H9 (cell line): ENCODE measurements around the gene ORAI1. TPM values are rescaled to one million over a fixed set of nuclear protein-coding genes. Genes with fewer than 3 reads are reported as not detected.

Experiments used
- DNase-seq: peaks from one replicate; pipeline ENCODE4 v3.0.0-alpha.2; 2017
- H2AFZ ChIP-seq: one replicate; pipeline ENCODE4 v1.6.1; 2013; ENCODE audit warnings: mild to moderate bottlenecking, low read length, control low read depth, moderate library complexity
- H2AK5ac ChIP-seq: 2 replicates; pipeline ENCODE4 v1.6.1; 2013; ENCODE audit warnings: low read length, control low read depth, mixed read lengths; ENCODE audit not compliant: insufficient read length
- H2BK120ac ChIP-seq: one replicate; pipeline ENCODE4 v1.6.1; 2013; ENCODE audit warnings: low read depth, mild to moderate bottlenecking, low read length, control low read depth, inconsistent platforms; ENCODE audit not compliant: poor library complexity, severe bottlenecking
- H2BK12ac ChIP-seq: 2 replicates; pipeline ENCODE4 v1.6.1; 2013; ENCODE audit warnings: low read length, control low read depth, mixed read lengths, low read depth; ENCODE audit not compliant: insufficient read length
- H2BK15ac ChIP-seq: 2 replicates; pipeline ENCODE4 v1.6.1; 2013; ENCODE audit warnings: low read depth, low read length, control low read depth
- H2BK20ac ChIP-seq: one replicate; pipeline ENCODE4 v1.6.1; 2013; ENCODE audit warnings: low read depth, mild to moderate bottlenecking, low read length, control low read depth, inconsistent platforms; ENCODE audit not compliant: poor library complexity, severe bottlenecking
- H2BK5ac ChIP-seq: 2 replicates; pipeline ENCODE4 v1.6.1; 2013; ENCODE audit warnings: low read length, control low read depth, mixed read lengths; ENCODE audit not compliant: insufficient read length
- H3K14ac ChIP-seq: 2 replicates; pipeline ENCODE4 v1.6.1; 2013; ENCODE audit warnings: low read length, control low read depth; ENCODE audit not compliant: insufficient read depth
- H3K18ac ChIP-seq: 2 replicates; pipeline ENCODE4 v1.6.1; 2013; ENCODE audit warnings: low read depth, mild to moderate bottlenecking, mixed read lengths, low read length, control low read depth; ENCODE audit not compliant: insufficient read length
- H3K23ac ChIP-seq: 2 replicates; pipeline ENCODE4 v1.6.1; 2013; ENCODE audit warnings: low read length, control low read depth, mixed read lengths, low read depth; ENCODE audit not compliant: insufficient read length
- H3K23me2 ChIP-seq: 2 replicates; pipeline ENCODE4 v1.6.1; 2013; ENCODE audit warnings: low read depth, mild to moderate bottlenecking, mixed read lengths, low read length, control low read depth; ENCODE audit not compliant: insufficient read length, poor library complexity, severe bottlenecking
- H3K27ac ChIP-seq: 2 replicates; pipeline ENCODE4 v1.5.1; 2013; ENCODE audit warnings: low read length, control low read depth, mixed read lengths, low read depth; ENCODE audit not compliant: insufficient read length
- H3K27me3 ChIP-seq: 2 replicates; pipeline ENCODE4 v1.6.1; 2013; ENCODE audit warnings: low read length, control low read depth, inconsistent platforms; ENCODE audit not compliant: insufficient read depth
- H3K4ac ChIP-seq: 2 replicates; pipeline ENCODE4 v1.6.1; 2013; ENCODE audit warnings: low read depth, mild to moderate bottlenecking, control low read depth, inconsistent platforms, low read length, moderate library complexity
- H3K4me1 ChIP-seq: 2 replicates; pipeline ENCODE4 v1.6.1; 2013; ENCODE audit warnings: low read length, control low read depth, inconsistent platforms; ENCODE audit not compliant: insufficient read depth
- H3K4me2 ChIP-seq: 2 replicates; pipeline ENCODE4 v1.6.1; 2013; ENCODE audit warnings: low read length, control low read depth, mixed read lengths; ENCODE audit not compliant: insufficient read length, insufficient read depth
- H3K56ac ChIP-seq: 2 replicates; pipeline ENCODE4 v1.6.1; 2013; ENCODE audit warnings: low read depth, mild to moderate bottlenecking, mixed read lengths, low read length, control low read depth; ENCODE audit not compliant: insufficient read length
- H3K79me1 ChIP-seq: 2 replicates; pipeline ENCODE4 v1.6.1; 2013; ENCODE audit warnings: low read depth, mild to moderate bottlenecking, moderate library complexity, low read length, control low read depth, inconsistent platforms; ENCODE audit not compliant: insufficient read depth, poor library complexity, severe bottlenecking
- H3K79me2 ChIP-seq: 2 replicates; pipeline ENCODE4 v1.6.1; 2013; ENCODE audit warnings: low read length, control low read depth, inconsistent platforms; ENCODE audit not compliant: insufficient read depth
- H3K9ac ChIP-seq: 2 replicates; pipeline ENCODE4 v1.6.1; 2013; ENCODE audit warnings: low read length, control low read depth, mixed read lengths; ENCODE audit not compliant: insufficient read length; ENCODE audit errors: extremely low read depth
- H3K9me3 ChIP-seq: one replicate; pipeline ENCODE4 v1.6.1; 2013; ENCODE audit warnings: low read depth, low read length, inconsistent platforms; ENCODE audit not compliant: control insufficient read depth
- H3T11ph ChIP-seq: one replicate; pipeline ENCODE4 v1.6.1; 2013; ENCODE audit warnings: mild to moderate bottlenecking, low read length, control low read depth, inconsistent platforms
- H4K20me1 ChIP-seq: one replicate; pipeline ENCODE4 v1.6.1; 2013; ENCODE audit not compliant: control insufficient read depth, insufficient read length, insufficient read depth
- H4K5ac ChIP-seq: 2 replicates; pipeline ENCODE4 v1.6.1; 2013; ENCODE audit warnings: low read depth, mild to moderate bottlenecking, mixed read lengths, low read length, control low read depth; ENCODE audit not compliant: insufficient read length
- H4K8ac ChIP-seq: replicated peaks from 2 replicates; pipeline ENCODE4 v1.6.1; 2013; ENCODE audit warnings: low read length, control low read depth, mixed read lengths, low read depth; ENCODE audit not compliant: insufficient read length
- H4K91ac ChIP-seq: 2 replicates; pipeline ENCODE4 v1.6.1; 2013; ENCODE audit warnings: low read depth, mild to moderate bottlenecking, moderate library complexity, mixed read lengths, low read length, control low read depth; ENCODE audit not compliant: insufficient read length
- H3K27ac Mint-ChIP-seq, 3 experiments: 2 replicates in 2 of 3; 3 replicates in 1 of 3; pipeline ENCODE4 v1.8.0; 2020 to 2021; ENCODE audit warnings: mixed read lengths in 3 of 3, mild to moderate bottlenecking in 1 of 3, moderate library complexity in 1 of 3
- H3K27me3 Mint-ChIP-seq: 2 replicates; pipeline ENCODE4 v1.8.0; 2021; ENCODE audit warnings: low read depth, mild to moderate bottlenecking, moderate library complexity, mixed read lengths
- H3K36me3 Mint-ChIP-seq, 3 experiments: 2 replicates in 2 of 3; 3 replicates in 1 of 3; pipeline ENCODE4 v1.8.0; 2020 to 2021; ENCODE audit warnings: low read depth in 3 of 3, mixed read lengths in 3 of 3; ENCODE audit not compliant: insufficient read depth in 1 of 3
- H3K4me1 Mint-ChIP-seq, 2 experiments: 2 replicates each; pipeline ENCODE4 v1.8.0; 2020; ENCODE audit warnings: mixed read lengths in 2 of 2
- H3K4me3 Mint-ChIP-seq, 2 experiments: 2 replicates in 1 of 2; 3 replicates in 1 of 2; pipeline ENCODE4 v1.8.0; 2020 to 2021; ENCODE audit warnings: mild to moderate bottlenecking in 2 of 2, mixed read lengths in 2 of 2, moderate library complexity in 1 of 2
- H3K9me3 Mint-ChIP-seq, 2 experiments: 2 replicates in 1 of 2; 3 replicates in 1 of 2; pipeline ENCODE4 v1.8.0; 2020; ENCODE audit warnings: mild to moderate bottlenecking in 2 of 2, mixed read lengths in 2 of 2, moderate library complexity in 1 of 2
- WGBS: extraction: QIAGEN DNeasy Blood & Tissue Kit; methylation state at CpG from one replicate; pipeline ENCODE4 v1.1.7; 2013; ENCODE audit warnings: missing lambda C conversion rate, low lambda C conversion rate, mixed read lengths; ENCODE audit not compliant: insufficient read length; ENCODE audit errors: extremely low coverage; 5-methylcytosine and 5-hydroxymethylcytosine counted together
- total RNA-seq: library from RNA; stranded (reverse); gene quantifications from 2 replicates; pipeline ENCODE4 v1.2.1, GENCODE V29; 2021
- TF ChIP-seq, protein P1 (sequence below): fragments of 200-600 bp; sonication (generic); conservative IDR thresholded peaks from 3 replicates; pipeline ENCODE4 v1.8.0; 2021; ENCODE audit warnings: antibody characterized with exemption, mild to moderate bottlenecking

Gene ORAI1
- total RNA-seq, 1 experiment from 2014 or later: 24.7 TPM

DNA sequence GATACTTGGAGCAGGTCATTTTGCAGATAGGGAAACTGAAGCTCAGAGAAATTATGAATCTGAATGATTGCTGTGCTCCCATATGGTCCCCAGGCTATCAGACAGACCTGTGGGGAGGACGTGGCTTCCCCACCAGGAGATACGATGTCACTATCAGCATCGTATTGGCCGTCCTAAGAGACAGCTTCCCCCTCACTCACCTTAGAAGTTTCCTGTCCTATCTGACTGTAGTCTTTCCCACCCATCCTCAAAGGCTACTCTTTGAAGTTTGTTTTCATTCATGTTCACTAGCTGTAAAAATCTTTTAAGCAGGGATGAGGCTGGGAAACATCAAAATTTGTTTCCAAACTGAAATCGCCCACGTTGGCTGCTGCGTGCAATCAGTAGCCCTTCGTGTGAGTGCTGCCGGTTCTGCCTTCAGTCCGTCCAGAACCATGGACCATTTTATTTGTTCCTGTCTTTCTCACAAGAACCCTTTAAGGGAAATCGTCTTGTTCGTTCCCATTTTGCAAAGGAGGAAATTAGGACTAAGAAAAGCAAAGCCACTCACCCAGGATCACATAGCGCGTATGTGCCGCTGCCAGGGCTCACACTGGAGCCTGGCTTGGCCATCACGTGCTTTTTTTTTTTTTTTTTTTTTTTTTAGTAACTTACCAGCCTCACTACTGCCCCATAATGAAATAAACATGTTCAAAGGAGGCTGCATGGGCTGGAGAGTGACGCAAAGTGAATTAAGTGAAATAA lies 44.5 kb upstream of the ORAI1 start:
- Histone ChIP-seq H3K79me1 (no peaks in the 10 kb centered on the region), H3K79me2 (no peaks in the 10 kb centered on the region; the same call in 1 of the 2 replicates), H3K14ac (no peak overlapping the region), H2AFZ (no peak overlapping the region), H3T11ph (no peak overlapping the region), H3K27ac (peak overlapping the region; percentile 70), H3K9ac (peak overlapping the region; percentile 81), H4K5ac (peak overlapping the region; percentile 6), H3K9me3 (no peaks in the 10 kb centered on the region), H3K4me2 (peak overlapping the region; percentile 98), H3K4me1 (peaks cover 3% of the 10 kb centered on the region), H2BK20ac (no peak overlapping the region), H3K56ac (no peak overlapping the region), H2BK120ac (no peak overlapping the region), H3K23me2 (peaks cover 41% of the 10 kb centered on the region), H3K18ac (peak overlapping the region; percentile 12), H3K23ac (no peak overlapping the region), H4K91ac (no peak overlapping the region), H3K4ac (no peak overlapping the region), H4K8ac (no peak overlapping the region), H2AK5ac (no peak overlapping the region), H2BK15ac (no peak overlapping the region), H3K27me3 (no peaks in the 10 kb centered on the region), H4K20me1 (no peaks in the 10 kb centered on the region), H2BK5ac (peak overlapping the region; percentile 0), H2BK12ac (no peak overlapping the region)
- WGBS: no CpG with 5 or more reads among the region's 17 CpGs
- Mint-ChIP-seq H3K36me3 (peaks cover 0 to 2% (median 0%) of the 10 kb centered on the region in 3 experiments; a peak in 1 of 7 replicates), H3K4me1 (peaks cover 38 to 40% of the 10 kb centered on the region in 2 experiments), H3K9me3 (no peaks in the 10 kb centered on the region), H3K4me3 (peak overlapping the region; percentile 79 to 98), H3K27me3 (no peaks in the 10 kb centered on the region), H3K27ac (peak overlapping the region; percentile 96 to 99 (median 97))
- TF ChIP-seq, protein P1, sequence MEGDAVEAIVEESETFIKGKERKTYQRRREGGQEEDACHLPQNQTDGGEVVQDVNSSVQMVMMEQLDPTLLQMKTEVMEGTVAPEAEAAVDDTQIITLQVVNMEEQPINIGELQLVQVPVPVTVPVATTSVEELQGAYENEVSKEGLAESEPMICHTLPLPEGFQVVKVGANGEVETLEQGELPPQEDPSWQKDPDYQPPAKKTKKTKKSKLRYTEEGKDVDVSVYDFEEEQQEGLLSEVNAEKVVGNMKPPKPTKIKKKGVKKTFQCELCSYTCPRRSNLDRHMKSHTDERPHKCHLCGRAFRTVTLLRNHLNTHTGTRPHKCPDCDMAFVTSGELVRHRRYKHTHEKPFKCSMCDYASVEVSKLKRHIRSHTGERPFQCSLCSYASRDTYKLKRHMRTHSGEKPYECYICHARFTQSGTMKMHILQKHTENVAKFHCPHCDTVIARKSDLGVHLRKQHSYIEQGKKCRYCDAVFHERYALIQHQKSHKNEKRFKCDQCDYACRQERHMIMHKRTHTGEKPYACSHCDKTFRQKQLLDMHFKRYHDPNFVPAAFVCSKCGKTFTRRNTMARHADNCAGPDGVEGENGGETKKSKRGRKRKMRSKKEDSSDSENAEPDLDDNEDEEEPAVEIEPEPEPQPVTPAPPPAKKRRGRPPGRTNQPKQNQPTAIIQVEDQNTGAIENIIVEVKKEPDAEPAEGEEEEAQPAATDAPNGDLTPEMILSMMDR: no peak
- DNase-seq: no peak
